Testis (tissue), 2 donors: Measurements from ENCODE around the gene CYP21A2.
"Not testable (repeated sequence)": the region's sequence is repeated elsewhere in the genome, so short reads cannot be mapped to it uniquely, and the experiment has no call there.

Experiments
- CTCF ChIP-seq, 3 experiments: fragments of 450-650 bp in 2 of 3; fragments of 200-600 bp in 1 of 3; sonication (generic) in 1 of 3; IDR thresholded peaks; one replicate each; pipeline ENCODE4 v1.5.1; 2016 to 2019; ENCODE audit warnings: antibody characterized with exemption in 3 of 3, mild to moderate bottlenecking in 2 of 3, moderate library complexity in 1 of 3
- POLR2A ChIP-seq: fragments of 450-650 bp; IDR thresholded peaks from one replicate; pipeline ENCODE4 v1.6.1; 2017; ENCODE audit warnings: antibody characterized with exemption, mild to moderate bottlenecking, moderate library complexity

DNA sequence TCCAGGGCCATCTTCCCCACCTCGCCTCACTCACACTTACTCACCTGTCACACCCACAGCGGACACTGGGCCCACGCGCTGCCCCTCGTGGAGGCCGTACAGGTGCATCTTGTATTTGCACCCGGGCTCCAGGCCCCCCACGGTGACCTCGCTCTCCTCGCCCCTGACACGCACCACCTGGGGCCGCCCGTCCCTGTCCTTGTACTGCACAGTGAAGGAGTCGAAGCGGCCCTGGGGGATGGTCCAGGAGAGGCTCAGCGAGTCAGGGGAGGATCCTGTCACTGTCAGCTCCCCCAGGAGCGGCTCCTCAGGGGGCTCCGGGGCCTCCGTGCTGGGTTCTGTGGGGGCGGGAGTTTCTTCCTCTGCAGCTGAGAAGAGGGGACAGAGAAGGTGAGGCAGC, 14.4 kb downstream of the CYP21A2 start:
- TF ChIP-seq CTCF (IDR thresholded peaks at IDR 0.05); POLR2A: not testable (repeated sequence)
